ENCODE results near the gene GLT8D2.

GRCh38 chr12:103965255-103965589, 84.8 kb downstream of the GLT8D2 start:
- TF ChIP-seq POLR2A (IDR thresholded peaks at IDR 0.05; ENCODE audit: low read depth, low read length) (no peak), POLR2AphosphoS5 (IDR thresholded peaks at IDR 0.05; ENCODE audit: low read depth, low read length) (no peak)
